Stimulated activated effector memory CD8-positive, alpha-beta T cell treated with anti-CD3 and anti-CD28 coated beads, Interleukin-12 subunit alpha, Interleukin-12 subunit beta, amount 100 ng/mL, for 72 hours (primary cell): ENCODE data around the gene ZNF277.

Experiments used
- ATAC-seq: fragments of 150-1000 bp; cut with Tn5 transposase; 2 replicates; pipeline ENCODE4 v1.10.0; 2021
- DNase-seq, 2 donors: peaks; one replicate each; pipeline ENCODE4 v3.0.0; 2021 to 2022; ENCODE audit warnings: low spot score in 2 of 2
- H3K27ac Mint-ChIP-seq: one replicate; pipeline ENCODE4 v1.8.0; 2022; ENCODE audit warnings: mild to moderate bottlenecking, mixed read lengths
- H3K36me3 Mint-ChIP-seq: one replicate; pipeline ENCODE4 v1.8.0; 2022; ENCODE audit warnings: mild to moderate bottlenecking, mixed read lengths
- H3K4me1 Mint-ChIP-seq: one replicate; pipeline ENCODE4 v1.8.0; 2022; ENCODE audit warnings: mixed read lengths
- H3K4me3 Mint-ChIP-seq: one replicate; pipeline ENCODE4 v1.8.0; 2022; ENCODE audit warnings: mild to moderate bottlenecking, mixed read lengths
- H3K9me3 Mint-ChIP-seq: one replicate; pipeline ENCODE4 v1.8.0; 2022; ENCODE audit warnings: mixed read lengths

Gene ZNF277

DNA sequence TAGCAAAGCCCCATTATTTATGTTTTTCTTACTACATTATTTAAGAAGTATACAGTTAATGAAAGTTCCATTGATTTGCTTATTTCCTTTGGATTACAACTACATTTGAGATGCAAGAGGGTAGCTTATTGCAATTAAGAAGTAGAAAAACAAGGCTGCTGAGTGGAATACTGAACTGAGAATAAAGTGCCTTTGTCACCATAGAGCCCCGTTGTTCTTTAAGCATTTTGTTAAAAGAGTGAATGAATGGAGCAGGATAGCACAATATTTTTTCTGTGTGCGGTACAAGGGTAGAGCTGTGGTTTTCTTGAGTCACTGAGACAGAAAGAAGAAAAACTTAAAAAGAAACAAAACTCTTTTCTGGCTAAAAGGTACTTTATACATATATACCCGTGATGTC lies 45.6 kb downstream of the ZNF277 start:
- ATAC-seq (no peak), DNase-seq (no peak)
- Mint-ChIP-seq H3K4me1 (peaks cover 15% of the 10 kb centered on the region), H3K9me3 (no peaks in the 10 kb centered on the region), H3K36me3 (no peaks in the 10 kb centered on the region), H3K4me3 (no peak overlapping the region), H3K27ac (no peak overlapping the region)

DNA sequence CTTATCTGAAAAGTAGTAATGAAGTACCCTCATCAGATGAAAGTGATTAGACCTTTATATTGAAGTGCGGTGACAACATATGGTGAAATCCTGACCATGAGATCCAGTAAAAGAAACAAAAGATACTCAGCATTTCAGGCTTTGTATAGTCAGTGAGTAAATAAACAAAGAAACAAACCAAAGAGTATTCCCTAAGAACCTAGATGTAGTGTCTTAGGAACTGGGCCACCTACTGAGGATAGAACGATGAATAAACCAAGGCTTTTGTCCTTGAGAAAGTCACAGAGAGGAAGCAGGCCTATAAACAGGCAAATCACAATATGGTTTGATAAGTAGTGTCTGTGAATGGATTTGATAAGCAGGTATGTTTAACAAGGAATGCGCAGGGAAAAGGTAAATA lies 46.2 kb downstream of the ZNF277 start:
- DNase-seq (no peak), ATAC-seq (no peak)
- Mint-ChIP-seq H3K27ac (no peak overlapping the region), H3K36me3 (no peaks in the 10 kb centered on the region), H3K9me3 (no peaks in the 10 kb centered on the region), H3K4me3 (no peak overlapping the region), H3K4me1 (peaks cover 15% of the 10 kb centered on the region)

GRCh38 chr7:112254156-112254555 lies 47.7 kb downstream of the ZNF277 start:
- Mint-ChIP-seq H3K36me3 (no peaks in the 10 kb centered on the region), H3K4me3 (no peak overlapping the region), H3K9me3 (no peaks in the 10 kb centered on the region), H3K4me1 (peaks cover 15% of the 10 kb centered on the region), H3K27ac (no peak overlapping the region)
- no peak for DNase-seq
- no peak for ATAC-seq

DNA sequence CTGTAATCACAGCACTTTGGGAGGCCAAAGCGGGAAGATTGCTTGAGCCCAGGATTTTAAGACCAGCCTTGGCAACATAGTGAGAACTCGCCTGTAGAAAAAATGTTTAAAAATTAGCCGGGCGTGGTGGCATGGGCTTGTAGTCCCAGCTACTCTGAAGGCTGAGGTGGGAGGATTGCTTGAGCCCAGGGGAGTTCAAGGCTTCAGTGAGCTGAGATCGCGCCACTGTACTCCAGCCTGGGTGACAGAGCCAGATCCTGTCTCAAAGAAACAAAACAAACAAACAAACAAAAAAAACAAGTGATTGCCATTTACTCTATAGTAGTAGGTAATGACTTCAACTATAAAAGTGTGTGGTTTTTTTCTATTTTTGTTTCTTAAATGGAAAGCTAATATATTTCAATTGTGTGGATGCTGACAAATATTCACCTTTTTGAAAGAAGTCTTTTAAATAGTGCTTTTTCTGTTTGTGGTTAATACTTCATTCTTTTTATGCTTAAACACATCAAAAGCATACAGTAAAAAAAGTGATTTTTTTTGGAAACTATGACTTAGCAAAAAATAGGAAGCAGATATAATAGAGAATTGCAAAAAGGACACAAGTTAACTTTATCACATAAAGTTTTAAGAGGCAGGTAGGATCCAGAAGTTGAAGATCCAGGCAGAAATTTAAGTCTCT lies 48.4 kb downstream of the ZNF277 start:
- Mint-ChIP-seq H3K4me1 (peaks cover 15% of the 10 kb centered on the region), H3K9me3 (no peaks in the 10 kb centered on the region), H3K27ac (no peak overlapping the region), H3K4me3 (no peak overlapping the region), H3K36me3 (no peaks in the 10 kb centered on the region)
- no peak for DNase-seq
- ATAC-seq = no peak

DNA sequence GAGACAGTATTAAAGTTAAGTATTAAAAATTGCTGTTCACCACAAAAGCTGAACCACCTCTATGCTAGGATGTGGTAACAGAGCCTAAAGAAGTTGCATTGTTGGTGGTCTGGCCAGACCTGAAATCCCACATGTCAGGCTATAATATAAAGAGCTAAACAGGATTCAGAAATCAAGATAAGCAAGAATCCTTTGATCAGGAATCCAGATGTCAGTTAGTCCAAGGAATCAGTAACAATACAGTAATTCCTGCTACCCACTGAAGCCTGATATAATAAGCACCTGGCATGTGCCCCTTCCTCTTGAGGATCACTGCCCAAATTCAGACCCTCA lies 48.9 kb downstream of the ZNF277 start:
- no peak overlapping the region for H3K27ac Mint-ChIP-seq
- ATAC-seq (no peak), DNase-seq (no peak)
- H3K9me3 Mint-ChIP-seq = no peaks in the 10 kb centered on the region
- H3K36me3 Mint-ChIP-seq = no peaks in the 10 kb centered on the region
- no peak overlapping the region for H3K4me3 Mint-ChIP-seq
- peaks cover 15% of the 10 kb centered on the region for H3K4me1 Mint-ChIP-seq

GRCh38 chr7:112257073-112257472 lies 50.6 kb downstream of the ZNF277 start:
- no peak for ATAC-seq
- no peak overlapping the region for H3K4me3 Mint-ChIP-seq
- H3K4me1 Mint-ChIP-seq = peaks cover 15% of the 10 kb centered on the region
- H3K36me3 Mint-ChIP-seq = no peaks in the 10 kb centered on the region
- no peak overlapping the region for H3K27ac Mint-ChIP-seq
- no peaks in the 10 kb centered on the region for H3K9me3 Mint-ChIP-seq
- DNase-seq = no peak

DNA sequence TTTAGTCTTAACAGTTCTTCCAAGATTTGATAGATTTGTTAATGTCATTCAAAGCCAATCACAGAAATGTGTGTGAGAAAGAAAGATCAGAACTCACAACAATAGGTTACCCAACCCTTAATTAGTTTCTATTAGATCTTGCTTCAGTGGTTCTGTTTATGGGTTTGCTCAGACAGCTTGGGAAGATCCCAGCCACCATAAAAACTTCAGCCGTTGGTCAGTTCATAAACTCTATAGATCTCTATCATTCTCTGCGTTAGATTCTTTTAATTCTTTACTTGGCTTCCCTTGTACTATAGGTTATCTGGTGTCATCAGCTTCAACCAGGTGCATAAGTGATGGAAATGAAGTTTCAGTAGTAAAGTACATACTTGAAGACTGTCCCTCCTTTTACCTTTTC lies 54.4 kb downstream of the ZNF277 start:
- no peak for ATAC-seq
- H3K36me3 Mint-ChIP-seq = no peaks in the 10 kb centered on the region
- H3K4me1 Mint-ChIP-seq = peaks cover 28% of the 10 kb centered on the region
- no peak overlapping the region for H3K27ac Mint-ChIP-seq
- H3K4me3 Mint-ChIP-seq = no peak overlapping the region
- DNase-seq = no peak
- no peaks in the 10 kb centered on the region for H3K9me3 Mint-ChIP-seq

- Mint-ChIP-seq H3K4me1 (peaks cover 29% of the 10 kb centered on the region), H3K4me3 (no peak overlapping the region), H3K27ac (no peak overlapping the region), H3K36me3 (no peaks in the 10 kb centered on the region), H3K9me3 (no peaks in the 10 kb centered on the region)
- DNase-seq (no peak), ATAC-seq (no peak)
These were observed 55.5 kb downstream of the ZNF277 start for GRCh38 chr7:112262036-112262435.

- no peaks in the 10 kb centered on the region for H3K36me3 Mint-ChIP-seq
- no peak overlapping the region for H3K27ac Mint-ChIP-seq
- DNase-seq (no peak), ATAC-seq (no peak)
- no peak overlapping the region for H3K4me3 Mint-ChIP-seq
- H3K4me1 Mint-ChIP-seq = peaks cover 29% of the 10 kb centered on the region
- no peaks in the 10 kb centered on the region for H3K9me3 Mint-ChIP-seq
These were observed 56.5 kb downstream of the ZNF277 start for GRCh38 chr7:112262855-112263487.

DNA sequence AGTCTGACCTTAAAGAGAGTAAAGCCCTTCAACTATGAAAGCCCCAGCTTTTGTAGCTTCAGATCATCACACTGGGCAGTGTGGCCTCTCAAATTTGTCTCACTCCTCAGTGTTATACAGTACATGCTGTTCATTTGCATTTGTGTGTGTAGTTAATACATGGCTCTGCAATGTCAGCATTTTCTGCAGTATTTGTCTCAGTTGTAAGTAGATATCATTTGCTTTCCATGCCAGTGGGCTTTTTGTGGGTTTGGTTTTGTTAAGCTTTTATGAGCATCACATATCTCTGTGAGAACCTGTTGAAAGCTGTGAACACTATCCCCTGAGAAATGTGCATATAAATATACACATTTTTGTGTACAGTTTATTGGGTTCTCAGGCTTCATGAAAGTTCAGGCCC lies 57.0 kb downstream of the ZNF277 start:
- Mint-ChIP-seq H3K36me3 (no peaks in the 10 kb centered on the region), H3K9me3 (no peaks in the 10 kb centered on the region), H3K4me3 (no peak overlapping the region), H3K27ac (no peak overlapping the region), H3K4me1 (peaks cover 29% of the 10 kb centered on the region)
- no peak for DNase-seq
- ATAC-seq = no peak

- ATAC-seq (no peak), DNase-seq (no peak)
- no peak overlapping the region for H3K27ac Mint-ChIP-seq
- no peaks in the 10 kb centered on the region for H3K9me3 Mint-ChIP-seq
- H3K36me3 Mint-ChIP-seq = no peaks in the 10 kb centered on the region
- H3K4me1 Mint-ChIP-seq = peaks cover 29% of the 10 kb centered on the region
- H3K4me3 Mint-ChIP-seq = no peak overlapping the region
These were observed 59.6 kb downstream of the ZNF277 start for GRCh38 chr7:112266141-112266540.

- Mint-ChIP-seq H3K4me1 (peaks cover 24% of the 10 kb centered on the region), H3K4me3 (no peak overlapping the region), H3K36me3 (no peaks in the 10 kb centered on the region), H3K9me3 (no peaks in the 10 kb centered on the region), H3K27ac (no peak overlapping the region)
- DNase-seq (no peak), ATAC-seq (no peak)
These were observed 60.2 kb downstream of the ZNF277 start for GRCh38 chr7:112266595-112267270.

- Mint-ChIP-seq H3K36me3 (no peaks in the 10 kb centered on the region), H3K4me1 (peaks cover 27% of the 10 kb centered on the region), H3K9me3 (no peaks in the 10 kb centered on the region), H3K27ac (no peak overlapping the region), H3K4me3 (no peak overlapping the region)
- ATAC-seq = no peak
- DNase-seq = no peak
These were observed 61.6 kb downstream of the ZNF277 start for GRCh38 chr7:112267944-112268691.

DNA sequence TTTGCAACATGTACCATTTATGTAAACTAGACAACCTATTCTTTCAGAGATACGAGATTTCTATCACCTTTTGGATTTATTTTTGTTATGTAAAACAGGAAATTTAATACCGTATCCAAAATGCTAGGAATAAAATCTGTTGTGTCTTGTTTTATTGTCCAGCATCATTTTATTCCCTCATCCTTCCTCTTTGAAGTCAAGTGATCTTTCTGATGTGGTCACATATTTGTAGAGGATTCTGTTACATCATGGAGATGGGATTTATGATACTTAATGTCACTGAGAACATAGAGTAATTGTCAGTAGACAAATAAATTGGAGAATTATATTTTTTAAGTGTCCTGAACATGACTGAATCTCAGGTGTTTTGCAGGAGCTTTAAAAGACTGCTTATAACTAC lies 64.7 kb downstream of the ZNF277 start:
- H3K4me3 Mint-ChIP-seq = no peak overlapping the region
- no peaks in the 10 kb centered on the region for H3K9me3 Mint-ChIP-seq
- ATAC-seq = no peak

DNA sequence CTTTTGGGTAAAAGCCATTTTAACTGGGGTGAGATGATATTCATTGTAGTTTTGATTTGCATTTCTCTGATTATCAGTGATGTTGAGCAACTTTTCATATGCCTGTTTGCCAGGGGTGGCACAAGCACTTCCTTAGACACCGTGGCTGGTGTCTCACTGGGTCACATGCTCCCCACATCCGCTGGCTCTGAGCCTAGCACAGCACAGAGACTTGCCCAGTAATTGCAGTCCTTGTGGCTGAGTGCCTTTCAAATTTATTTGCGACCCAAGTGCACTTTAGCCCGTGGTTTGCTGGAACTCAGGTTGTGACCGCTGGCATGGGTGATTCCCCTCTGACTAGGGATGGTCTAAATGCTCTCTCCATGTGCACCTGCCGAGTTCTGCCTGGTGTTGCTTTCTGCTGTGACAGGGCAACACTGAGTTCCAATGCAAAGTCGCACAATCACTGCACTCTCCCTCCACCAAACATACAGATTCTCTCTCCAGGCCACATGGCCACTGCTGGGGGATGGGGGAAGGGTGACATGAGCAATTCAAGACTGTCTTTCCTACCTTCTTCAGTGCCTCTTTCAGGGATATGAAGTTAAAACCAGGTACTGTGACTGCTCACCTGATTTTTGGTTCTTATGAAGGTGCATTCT lies 66.5 kb downstream of the ZNF277 start:
- ATAC-seq (peak; percentile 90), DNase-seq (no peak)
- H3K36me3 Mint-ChIP-seq = no peaks in the 10 kb centered on the region
- peaks cover 12% of the 10 kb centered on the region for H3K4me1 Mint-ChIP-seq
- no peaks in the 10 kb centered on the region for H3K9me3 Mint-ChIP-seq
- H3K4me3 Mint-ChIP-seq = no peak overlapping the region
- H3K27ac Mint-ChIP-seq = no peak overlapping the region

More for the DNA sequence above, 64.7 kb downstream of the ZNF277 start:
- Mint-ChIP-seq H3K36me3 (no peaks in the 10 kb centered on the region), H3K27ac (no peak overlapping the region), H3K4me1 (peaks cover 12% of the 10 kb centered on the region)
- DNase-seq = no peak
